NCI-H128 (cell line): ENCODE measurements around the gene RPSA.
"Not testable (repeated sequence)": the region's sequence is repeated elsewhere in the genome, so short reads cannot be mapped to it uniquely, and the experiment has no call there.

ENCODE experiments used
- DNase-seq: peaks from one replicate; lab custom pipeline; 2025; ENCODE audit not compliant: unreplicated experiment; lab: John Stamatoyannopoulos, UW

Gene RPSA

DNA sequence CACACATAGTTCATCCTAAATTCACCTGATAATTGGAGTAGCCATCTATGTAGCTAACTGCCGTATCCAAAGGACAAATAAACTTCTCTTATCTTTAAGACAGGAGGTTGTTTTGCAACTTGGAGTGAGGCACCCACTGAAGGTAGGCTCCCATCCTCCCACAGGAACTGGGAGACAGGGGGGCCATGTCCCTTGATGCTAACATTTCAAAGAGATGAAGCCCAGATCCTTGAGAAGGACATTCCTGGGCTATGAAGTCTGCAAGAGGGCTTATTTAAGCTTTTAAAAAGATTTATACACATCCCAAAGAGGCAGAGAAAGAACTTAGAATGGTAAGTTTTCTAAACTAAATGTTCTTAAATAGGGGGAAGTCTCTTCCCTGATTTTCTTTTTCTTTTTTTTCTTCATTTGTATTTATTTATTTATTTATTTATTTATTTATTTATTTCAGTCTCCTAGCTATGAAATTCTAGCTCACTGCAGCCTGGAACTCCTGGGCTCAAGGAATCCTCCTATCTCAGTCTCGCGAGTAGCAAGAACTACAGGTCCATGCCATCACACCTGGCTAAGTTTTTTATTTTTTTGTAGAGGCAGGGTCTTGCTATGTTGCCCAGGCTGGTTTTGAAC lies 48.2 kb downstream of the RPSA start:
- DNase-seq, result no peak

DNA sequence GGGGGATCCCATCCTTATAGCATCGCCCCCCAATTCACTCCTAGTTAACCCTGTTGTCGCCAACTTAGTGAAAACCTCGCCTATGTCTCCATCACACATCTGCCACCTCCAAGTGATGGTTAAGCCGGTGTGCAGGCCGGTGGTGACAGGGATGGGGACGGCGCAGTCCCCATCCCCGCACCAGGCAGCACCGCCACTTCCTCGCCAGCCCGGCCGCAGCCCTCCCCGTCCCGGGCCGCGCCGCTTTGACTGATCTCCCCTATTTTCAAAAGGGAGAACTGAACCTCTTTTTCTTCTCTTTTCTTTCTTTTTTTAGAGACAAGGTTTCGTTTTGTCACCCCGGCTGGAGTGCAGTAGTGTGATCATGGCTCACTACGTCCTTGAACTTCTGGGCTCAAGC lies 49.6 kb downstream of the RPSA start:
- DNase-seq, result no peak

DNA sequence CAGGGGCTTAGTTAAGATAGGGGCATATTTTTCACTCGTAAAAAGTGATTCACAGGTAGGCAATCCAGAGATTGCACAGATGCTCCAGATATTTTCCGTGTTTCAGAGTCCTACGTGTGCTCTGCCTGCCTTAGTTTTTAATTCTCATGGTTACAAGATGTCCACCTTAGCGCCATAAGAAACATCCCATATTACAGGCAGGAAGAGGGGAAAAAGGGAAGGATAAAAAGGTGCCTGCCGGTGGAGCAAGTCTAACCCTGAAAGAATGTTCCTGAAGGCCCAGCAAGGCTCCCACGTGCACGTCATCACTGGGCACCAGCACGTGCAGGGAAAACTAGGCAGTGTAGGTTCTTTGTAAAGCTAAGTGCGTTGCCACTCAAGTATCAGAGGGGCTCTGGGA lies 50.8 kb downstream of the RPSA start:
- DNase-seq, result no peak

DNA sequence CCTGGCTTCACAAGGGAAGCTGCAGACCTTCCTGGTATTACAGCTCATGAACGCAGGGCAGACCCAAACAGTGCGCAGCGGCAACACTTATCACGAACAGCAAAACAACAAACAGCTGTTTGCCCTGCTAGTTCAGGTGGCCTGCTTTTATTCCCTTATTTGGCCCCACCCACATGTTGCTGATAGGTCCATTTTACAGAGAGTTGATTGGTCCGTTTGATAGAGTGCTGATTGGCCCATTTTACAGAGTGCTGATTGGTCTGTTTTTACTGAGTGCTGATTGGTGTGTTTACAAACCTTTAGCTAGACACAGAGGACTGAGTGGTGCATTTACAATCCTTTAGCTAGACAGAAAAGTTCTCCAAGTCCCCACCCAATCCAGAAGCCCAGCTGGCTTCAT lies 52.1 kb downstream of the RPSA start:
- DNase-seq, result not testable (repeated sequence)

DNA sequence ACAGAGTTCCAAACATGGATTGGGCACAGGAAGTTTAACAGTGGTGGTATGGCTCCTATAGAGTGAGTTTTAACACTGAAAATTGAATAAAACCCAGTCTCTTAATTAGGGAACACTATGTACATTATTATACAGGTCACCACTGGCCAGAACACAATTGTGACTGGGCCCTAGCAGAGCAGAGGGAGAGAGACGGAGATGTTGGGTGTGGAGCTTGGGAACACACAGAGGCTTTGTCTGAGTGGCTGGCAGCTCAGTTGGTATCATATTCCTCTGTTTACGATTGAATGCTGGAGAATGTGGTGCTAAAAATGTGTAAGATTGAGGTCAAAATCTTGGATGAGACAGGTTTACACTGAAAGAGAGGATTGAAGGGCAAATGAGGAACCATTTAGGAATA lies 54.2 kb downstream of the RPSA start:
- no peak for DNase-seq
